SK-N-SH (cell line): ENCODE measurements around the gene PTOV1.

ENCODE experiments used
- CHD2 ChIP-seq: fragments of 150-350 bp; IDR thresholded peaks from 2 replicates; pipeline ENCODE4 v1.6.1; 2018; ENCODE audit warnings: low read length; ENCODE audit not compliant: partially characterized antibody
- EZH2phosphoT487 ChIP-seq: fragments of 200-600 bp; sonication (generic); IDR thresholded peaks from 2 replicates; pipeline ENCODE4 v1.6.1; 2017; ENCODE audit warnings: low read depth, mixed run types, mild to moderate bottlenecking, antibody characterized with exemption, moderate library complexity, borderline replicate concordance
- MXI1 ChIP-seq: IDR thresholded peaks from 2 replicates; pipeline ENCODE4 v1.6.1; 2012; ENCODE audit warnings: mild to moderate bottlenecking, low read depth, low read length, improper control_type of control experiment
- TF ChIP-seq, protein P1 (sequence below): fragments of 200-600 bp; sonication (generic); IDR thresholded peaks from 2 replicates; pipeline ENCODE4 v1.6.1; 2017; ENCODE audit warnings: antibody characterized with exemption, mild to moderate bottlenecking, moderate library complexity
- TF ChIP-seq, protein P2 (sequence below): IDR thresholded peaks from 2 replicates; pipeline ENCODE4 v1.6.1; 2012; ENCODE audit warnings: mild to moderate bottlenecking, low read depth, low read length, moderate library complexity

DNA sequence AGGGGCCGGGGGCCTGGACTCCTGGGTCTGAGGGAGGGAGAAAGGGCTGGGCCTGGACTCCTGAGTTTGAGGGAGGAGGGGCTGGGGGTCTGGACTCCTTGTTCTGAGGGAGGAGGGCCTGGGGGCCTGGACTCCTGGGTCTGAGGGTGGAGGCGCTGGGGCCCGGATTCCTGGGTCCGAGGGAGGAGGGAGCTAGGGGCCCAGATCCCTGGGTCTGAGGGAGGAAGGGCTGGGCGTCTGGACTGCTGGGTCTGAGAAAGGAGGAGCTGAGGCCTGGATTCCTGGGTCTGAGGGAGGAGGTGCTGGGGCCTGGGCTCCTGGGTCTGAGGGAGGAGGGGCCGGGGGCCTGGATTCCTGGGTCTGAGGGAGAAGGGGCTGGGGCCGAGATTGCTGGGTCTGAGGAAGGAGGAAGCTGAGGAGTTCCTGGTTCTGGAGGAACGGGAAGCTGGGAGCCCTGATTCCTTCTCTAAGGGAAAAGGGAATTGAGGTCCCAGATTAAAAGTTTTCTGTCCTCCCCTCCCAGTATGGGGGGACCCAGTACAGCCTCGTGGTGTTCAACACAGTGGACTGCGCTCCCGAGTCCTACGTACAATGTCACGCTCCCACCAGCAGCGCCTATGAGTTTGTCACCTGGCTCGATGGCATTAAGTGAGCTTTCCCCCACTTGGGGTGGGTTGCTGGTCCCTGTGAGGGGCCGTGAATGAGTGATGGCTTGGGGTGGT lies 32.1 kb upstream of the PTOV1 start:
- TF ChIP-seq EZH2phosphoT487 (no peak), MXI1 (no peak), CHD2 (no peak)
- TF ChIP-seq, protein P1, sequence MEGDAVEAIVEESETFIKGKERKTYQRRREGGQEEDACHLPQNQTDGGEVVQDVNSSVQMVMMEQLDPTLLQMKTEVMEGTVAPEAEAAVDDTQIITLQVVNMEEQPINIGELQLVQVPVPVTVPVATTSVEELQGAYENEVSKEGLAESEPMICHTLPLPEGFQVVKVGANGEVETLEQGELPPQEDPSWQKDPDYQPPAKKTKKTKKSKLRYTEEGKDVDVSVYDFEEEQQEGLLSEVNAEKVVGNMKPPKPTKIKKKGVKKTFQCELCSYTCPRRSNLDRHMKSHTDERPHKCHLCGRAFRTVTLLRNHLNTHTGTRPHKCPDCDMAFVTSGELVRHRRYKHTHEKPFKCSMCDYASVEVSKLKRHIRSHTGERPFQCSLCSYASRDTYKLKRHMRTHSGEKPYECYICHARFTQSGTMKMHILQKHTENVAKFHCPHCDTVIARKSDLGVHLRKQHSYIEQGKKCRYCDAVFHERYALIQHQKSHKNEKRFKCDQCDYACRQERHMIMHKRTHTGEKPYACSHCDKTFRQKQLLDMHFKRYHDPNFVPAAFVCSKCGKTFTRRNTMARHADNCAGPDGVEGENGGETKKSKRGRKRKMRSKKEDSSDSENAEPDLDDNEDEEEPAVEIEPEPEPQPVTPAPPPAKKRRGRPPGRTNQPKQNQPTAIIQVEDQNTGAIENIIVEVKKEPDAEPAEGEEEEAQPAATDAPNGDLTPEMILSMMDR: no peak
- TF ChIP-seq, protein P2, sequence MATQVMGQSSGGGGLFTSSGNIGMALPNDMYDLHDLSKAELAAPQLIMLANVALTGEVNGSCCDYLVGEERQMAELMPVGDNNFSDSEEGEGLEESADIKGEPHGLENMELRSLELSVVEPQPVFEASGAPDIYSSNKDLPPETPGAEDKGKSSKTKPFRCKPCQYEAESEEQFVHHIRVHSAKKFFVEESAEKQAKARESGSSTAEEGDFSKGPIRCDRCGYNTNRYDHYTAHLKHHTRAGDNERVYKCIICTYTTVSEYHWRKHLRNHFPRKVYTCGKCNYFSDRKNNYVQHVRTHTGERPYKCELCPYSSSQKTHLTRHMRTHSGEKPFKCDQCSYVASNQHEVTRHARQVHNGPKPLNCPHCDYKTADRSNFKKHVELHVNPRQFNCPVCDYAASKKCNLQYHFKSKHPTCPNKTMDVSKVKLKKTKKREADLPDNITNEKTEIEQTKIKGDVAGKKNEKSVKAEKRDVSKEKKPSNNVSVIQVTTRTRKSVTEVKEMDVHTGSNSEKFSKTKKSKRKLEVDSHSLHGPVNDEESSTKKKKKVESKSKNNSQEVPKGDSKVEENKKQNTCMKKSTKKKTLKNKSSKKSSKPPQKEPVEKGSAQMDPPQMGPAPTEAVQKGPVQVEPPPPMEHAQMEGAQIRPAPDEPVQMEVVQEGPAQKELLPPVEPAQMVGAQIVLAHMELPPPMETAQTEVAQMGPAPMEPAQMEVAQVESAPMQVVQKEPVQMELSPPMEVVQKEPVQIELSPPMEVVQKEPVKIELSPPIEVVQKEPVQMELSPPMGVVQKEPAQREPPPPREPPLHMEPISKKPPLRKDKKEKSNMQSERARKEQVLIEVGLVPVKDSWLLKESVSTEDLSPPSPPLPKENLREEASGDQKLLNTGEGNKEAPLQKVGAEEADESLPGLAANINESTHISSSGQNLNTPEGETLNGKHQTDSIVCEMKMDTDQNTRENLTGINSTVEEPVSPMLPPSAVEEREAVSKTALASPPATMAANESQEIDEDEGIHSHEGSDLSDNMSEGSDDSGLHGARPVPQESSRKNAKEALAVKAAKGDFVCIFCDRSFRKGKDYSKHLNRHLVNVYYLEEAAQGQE: no peak
